DMS79 treated with DMSO at 0.1 percent for 48 hours (cell line): ENCODE data around the gene EPN2.
"Not testable (repeated sequence)": the region's sequence is repeated elsewhere in the genome, so short reads cannot be mapped to it uniquely, and the experiment has no call there.

Experiments
- DNase-seq: peaks from one replicate; lab custom pipeline; 2025; lab: John Stamatoyannopoulos, UW

The EPN2 gene

DNA sequence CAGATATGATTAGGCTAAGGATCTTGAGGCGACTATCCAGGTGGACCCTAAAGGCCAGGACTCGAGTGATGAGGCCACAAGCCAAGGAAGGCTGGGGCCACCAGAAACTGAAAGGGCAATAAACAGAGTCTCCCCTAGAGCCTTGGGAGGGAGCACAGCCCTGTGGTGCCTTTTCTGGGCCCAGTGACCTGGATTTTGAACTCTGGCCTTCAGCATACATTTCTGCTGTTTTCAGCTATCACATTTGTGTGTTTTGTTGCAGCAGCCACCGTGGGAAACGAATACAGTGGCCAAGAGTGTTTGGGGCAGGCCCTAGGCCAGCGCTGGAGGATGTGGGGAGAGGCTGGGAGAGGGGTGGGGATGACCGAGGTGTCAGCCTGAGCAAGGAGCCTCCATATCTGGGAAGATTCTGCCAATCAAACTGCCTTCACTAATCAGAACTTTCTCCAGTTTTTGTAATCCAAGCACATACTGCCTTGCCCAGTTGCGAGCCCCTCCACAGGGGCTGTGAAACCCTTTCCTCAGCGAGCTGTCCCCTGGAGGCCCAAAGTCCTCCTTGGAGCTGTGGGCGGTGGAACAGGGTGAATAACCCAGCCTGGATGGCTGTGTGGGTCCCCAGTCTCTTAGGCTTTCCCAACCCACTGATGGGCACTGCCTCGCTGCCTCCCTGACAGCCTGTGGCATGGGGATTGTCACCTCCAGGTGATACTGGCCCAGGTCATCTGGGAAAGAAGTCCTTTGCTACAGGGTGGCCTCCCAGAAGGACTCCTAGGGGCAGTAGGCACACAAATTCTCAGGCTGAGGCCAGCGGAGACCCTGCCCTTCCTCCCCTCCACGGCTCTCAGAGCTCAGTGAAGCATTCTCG, 108.6 kb downstream of the EPN2 start:
- no peak for DNase-seq

DNA sequence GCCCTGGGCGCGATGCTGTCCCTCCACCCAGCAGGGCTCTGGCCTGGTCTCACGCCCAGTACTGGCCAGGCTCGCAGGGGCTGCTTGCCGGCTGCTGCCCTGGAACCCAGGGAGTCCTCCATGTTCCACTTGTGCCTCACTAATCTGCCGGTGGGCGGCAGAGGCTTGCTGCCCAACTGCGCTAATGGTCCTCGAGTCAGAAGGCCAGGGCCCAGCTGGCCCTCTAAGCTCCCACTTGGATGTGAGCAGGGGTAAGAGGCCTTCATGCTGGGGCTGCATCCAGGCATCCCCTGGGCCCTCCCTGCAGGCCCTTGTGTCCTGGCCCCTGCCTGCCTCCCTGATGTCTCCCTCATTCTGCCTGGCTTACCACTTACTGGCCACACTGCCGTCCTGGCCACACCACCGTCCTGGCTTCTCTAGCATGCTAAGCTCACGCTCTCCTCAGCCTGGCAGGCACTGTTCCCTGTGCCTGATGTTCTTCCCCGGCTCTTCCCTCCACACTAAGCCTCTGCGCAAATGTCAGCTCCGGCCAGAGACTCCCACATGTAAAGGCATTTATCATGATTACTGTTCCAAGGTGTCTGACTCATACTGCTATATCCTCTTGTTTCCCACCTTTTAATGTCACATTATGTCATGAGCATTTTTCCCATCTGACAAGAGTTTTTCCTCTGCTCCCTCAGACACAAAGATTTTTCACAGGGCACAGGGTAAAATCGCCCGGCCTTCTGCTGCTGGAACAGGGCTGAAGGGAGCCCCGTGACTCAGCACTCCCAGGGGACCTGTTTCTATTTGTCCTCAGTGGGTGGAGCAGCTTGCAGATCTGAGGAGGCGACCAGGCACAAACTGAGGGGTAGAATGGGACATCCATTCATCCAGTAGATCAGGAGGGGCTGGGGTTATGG, 109.4 kb downstream of the EPN2 start:
- DNase-seq: no peak

DNA sequence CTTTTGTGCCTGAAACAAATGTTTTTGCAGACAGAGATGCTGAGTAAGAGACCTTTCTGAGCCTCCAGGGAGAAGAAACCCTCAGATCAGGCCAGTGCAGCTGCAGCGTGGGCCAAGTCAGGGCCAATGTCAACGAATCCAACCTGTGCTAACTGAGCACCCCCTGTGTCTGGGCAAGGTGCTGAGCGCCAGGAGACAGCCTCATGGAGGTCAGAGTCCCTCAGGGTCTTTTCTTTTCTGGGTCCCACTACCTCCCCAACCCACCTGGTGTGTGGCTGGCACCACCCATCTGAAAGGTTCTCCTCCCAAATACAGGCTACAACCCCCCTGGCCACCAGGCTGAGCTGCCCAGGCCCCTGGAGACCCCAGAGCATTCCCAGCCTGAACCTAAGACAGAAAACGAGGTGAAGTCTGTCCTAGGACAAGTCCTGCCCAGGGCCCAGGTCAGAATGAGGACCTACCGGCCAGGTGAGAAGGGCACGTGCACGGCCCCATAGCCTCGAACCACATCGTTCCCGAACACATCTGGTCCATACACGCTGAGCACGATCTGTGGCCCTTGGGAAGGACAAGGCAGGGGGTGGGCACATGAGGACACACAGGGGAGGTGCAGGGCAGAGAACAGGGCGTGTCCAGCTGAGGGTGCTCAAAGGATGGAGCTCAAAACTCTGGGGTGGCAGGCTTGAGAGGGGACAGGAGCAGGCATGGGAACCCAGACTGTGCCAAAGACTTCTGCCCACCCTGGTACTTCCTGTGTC, 110.3 kb downstream of the EPN2 start:
- DNase-seq: no peak

DNA sequence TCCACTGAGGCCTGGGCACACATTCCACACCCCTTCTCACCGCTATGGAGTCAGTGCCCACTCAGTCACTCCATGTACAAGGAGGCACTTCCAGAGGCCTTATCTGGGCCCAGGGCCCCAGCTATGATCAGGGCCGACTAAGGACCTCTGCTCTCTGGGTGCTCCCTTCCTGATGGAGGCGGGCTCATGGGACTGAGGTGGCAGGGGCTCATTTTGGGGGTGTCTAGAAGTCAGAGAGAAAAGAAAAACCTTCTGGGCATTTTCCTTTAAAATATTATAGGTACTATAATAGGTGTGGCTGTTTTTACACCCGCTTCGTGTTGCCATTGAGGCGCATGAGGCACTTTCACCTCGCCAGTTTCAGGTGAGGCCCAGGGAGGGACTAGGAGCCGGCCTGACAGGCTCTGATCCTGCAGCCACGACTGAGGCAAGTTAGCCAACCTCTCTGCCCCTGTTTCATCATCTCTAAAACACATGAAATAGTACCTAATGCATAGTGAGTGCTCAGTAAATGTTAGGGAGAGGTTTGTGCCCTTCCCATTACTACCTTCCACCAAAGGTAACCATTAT, 111.0 kb downstream of the EPN2 start:
- no peak for DNase-seq

DNA sequence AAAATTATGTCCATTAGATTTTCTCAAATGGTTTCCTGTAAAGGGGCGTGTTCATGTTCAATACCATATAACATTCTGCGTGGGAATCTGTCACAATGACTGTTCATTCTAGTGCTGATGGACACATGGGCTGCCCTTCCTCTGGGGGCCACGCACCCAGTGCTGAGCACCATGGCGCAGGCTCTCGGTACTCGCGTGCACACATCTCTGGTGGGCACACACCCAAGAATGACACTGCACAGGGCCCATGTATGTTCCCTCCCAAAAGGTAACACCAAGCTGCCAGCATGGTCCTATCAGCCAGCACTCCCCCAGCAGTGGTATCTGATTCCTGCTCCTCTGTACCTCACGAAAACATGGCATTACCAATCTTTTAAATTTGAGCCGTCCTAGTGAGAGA, 111.6 kb downstream of the EPN2 start:
- DNase-seq: no peak

DNA sequence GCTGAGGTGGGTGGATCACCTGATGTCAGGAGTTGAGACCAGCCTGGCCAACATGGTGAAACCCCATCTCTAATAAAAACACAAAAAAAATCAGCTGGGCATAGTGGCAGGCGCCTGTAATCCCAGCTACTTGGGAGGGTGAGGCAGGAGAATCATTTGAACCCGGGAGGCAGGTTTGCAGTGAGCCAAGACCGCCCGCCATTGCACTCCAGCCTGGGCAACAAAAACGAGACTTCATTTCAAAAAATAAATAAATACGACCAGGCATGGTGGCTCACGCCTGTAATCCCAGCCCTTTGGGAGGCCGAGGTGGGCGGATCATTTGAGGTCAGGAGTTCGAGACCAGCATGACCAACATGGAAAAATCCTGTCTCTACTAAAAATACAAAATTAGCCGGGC, 116.2 kb downstream of the EPN2 start:
- DNase-seq: not testable (repeated sequence)

DNA sequence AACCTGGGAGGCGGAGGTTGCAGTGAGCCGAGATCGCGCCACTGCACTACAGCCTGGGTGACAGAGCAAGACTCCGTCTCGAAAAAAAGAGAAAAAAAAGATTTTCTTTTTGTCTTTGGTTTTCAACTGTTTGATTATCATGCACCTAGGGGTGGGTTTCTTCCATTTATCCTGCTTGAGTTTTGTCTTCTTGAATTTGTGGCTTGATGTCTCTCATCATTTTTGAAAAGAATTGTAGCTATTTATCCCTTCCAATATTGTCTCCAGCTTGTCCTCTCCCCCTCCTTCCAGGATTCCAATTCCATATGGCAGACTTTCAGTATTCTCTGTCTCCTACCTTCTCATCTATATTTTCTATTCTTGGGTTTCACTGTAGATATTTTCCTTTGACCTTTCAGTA, 117.6 kb downstream of the EPN2 start:
- DNase-seq: no peak

DNA sequence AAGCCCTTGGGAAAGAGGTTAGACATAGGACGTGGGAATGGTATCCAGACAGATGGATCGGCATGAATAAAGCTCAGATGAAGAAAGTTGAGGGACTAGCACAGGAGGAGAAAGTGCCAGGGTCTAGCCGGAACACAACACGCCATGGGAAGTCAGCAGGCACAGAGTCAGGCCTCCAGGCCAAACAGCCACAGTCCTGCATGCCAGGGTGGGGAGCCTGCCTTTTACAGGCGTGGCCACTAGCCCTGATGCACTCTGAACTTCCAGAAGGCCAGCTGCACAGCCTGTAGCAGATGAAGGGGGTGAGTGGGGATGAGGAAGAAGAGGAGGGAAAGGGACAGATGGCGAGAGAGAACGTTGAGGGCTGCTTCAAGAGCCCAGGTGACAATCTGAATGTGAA, 120.2 kb downstream of the EPN2 start:
- DNase-seq: no peak

DNA sequence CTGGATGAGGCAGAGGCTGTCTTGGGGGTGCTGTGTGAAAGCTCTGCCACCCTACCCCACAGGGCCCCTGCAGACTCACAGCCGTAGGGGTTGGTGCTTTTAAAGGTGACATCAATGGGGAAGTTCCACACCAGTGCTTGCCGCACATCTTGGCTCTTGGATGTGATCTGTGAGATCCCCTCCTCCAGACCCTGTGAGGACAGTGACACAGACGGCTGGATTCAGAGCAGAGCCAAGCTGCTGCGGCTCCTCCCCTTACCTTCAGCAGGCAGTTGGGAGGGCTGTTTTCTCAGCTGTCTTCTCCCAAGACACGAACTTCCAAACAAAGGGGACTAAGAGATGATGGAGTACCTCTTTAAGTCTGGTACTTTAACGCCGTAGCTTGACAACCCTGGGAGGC, 120.6 kb downstream of the EPN2 start:
- DNase-seq: no peak

DNA sequence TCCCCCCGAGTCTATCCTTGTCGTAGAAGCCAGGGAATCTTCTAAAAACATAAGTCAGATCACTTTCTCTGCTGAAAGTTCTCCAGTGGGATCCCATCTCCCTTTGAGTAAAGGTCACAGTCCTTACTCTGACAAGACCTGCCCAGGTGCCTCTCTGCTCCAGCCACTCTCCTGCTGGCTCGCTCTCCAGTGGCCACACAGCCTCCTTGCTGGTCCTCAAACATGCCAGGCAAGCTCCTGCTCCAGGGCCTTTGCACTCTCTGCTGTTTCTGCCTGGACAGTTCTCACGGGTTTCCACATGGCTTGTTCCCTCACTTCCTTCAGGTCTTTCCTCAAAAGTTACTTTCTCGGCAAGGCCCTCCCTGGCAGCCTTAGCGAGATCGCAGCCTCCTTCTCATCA, 122.0 kb downstream of the EPN2 start:
- DNase-seq: no peak

DNA sequence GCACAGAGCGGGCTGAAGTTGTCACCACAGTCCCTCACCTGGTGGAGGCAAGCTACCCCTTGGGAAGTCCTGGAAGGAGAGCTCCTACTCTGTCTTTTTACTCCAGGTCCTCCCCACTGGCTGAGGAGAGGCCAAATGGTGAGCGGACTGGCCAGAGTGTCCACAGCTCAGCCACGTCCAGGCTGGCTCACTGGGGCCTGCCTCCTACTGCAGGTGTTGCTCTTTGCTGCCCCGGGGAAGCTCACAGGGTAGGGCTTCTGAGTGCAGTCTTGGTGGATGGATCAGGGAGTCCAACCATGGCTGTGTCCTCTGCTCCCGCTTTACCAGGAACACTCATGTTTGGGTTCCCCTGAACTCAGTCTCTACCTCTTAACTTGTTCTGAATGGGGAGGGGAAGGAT, 122.7 kb downstream of the EPN2 start:
- no peak for DNase-seq

DNA sequence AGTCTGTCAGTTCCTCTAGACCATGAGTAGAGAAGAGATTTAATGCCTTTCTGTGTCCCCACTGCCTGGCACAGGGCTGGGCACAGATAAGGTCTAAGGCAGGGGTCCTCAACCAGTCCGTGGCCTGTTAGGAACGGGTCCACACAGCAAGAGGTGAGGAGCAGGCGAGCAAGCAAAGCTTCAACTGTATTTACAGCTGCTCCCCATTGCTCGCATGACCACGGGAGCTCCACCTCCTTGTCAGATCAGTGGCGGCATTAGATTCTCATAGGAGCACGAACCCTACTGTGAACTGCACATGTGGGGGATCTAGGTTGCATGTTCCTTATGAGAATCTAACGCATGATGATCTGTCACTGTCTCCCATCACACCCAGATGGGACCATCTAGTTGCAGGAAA, 123.6 kb downstream of the EPN2 start:
- DNase-seq: no peak

DNA sequence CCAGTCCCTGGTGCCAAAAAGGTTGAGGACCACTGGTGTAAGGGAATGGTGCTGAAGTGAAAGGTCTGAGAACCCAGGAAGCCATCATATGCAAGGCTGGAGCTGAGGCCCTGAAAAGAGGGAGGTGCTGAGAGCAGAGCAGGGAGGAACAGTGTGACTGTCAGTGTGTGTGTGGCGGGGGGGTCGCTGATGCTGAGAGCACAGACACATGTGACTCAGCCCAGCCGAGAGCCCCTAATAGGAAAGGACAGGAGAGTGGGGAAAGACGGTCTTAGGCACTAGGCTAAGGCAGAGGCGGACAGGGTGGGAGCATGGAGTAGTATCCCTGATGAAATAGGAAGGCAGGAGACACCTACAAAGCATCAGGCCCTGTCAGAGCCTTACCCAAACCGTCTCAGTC, 124.2 kb downstream of the EPN2 start:
- no peak for DNase-seq

DNA sequence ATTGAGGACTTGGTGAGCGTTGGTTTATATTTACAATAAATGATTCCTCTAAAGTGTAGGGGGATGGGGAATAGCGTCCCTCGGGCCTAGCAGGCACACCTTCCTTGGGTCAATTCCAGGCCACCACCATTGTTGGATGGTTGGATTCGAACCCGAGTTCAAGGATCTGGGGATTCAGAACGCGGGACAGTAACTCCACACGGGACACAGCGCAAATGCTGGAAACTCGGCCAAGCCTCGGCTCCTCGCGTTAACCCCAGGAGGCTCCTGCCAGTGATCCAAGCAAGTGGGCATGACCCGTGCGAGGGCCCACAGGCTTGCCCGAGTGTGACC, 124.7 kb downstream of the EPN2 start:
- no peak for DNase-seq

DNA sequence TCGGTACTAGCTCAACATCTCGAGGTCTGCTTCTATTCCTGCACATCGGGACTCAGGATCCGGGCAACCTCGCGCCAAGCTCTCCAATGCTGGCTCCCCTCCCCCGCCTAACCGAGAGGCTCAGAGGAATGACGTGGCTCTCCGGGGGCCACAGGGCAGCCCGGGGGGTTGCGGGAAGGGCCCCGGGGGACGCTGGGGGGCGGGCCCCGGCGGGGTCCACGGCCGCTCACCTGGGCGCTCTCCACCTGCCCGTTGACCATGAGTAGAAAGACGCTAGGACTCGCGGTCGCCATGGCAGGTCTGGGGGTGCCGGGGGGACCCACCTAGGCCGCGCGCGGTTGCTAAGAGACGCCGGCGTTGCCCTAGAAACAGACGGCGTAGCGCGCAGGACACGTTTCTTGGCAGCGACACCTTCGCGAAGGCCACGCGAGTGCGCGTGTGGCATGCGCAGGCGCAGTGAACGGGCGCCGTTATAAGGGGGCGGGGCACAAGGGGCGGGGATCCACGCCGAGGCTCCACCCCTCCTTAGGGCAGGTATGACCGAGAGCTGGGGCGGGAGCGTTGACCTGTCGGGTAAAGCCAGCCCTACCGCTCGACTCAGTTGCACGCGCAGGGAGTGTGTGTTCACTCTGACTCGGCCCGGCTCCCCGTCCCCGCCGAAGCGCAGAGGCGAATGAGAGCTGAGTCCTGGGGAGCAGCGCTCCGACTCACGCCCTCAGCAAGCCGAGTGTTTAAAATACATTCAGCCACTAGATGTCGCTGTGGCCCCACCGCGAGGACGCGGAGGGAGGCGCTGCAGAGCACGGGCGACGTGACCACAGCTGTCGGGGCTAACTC, 125.3 kb downstream of the EPN2 start, which contains the start of gene B9D1:
TSS of gene B9D1 (minus strand) at position 447 of the 837 bp plus-strand sequence. CDS start at position 293, 154 bp downstream.
- peak; percentile 66 for DNase-seq

DNA sequence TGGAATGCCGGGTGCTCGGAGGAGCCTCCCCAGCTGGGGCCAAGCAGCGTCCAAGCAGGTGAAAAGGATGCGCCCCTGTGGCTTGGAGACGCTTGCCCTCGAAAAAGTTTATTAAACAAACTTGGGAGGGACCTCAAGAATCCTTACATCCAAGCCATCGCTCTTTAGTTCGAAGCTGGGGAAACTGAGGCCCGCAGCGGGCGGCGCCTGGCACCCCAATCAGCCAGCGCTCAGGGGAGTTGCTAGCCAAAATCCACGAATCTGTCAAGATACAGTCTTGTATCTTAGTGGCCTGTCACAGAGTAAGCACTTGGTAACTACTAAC, 125.9 kb downstream of the EPN2 start:
- no peak for DNase-seq

DNA sequence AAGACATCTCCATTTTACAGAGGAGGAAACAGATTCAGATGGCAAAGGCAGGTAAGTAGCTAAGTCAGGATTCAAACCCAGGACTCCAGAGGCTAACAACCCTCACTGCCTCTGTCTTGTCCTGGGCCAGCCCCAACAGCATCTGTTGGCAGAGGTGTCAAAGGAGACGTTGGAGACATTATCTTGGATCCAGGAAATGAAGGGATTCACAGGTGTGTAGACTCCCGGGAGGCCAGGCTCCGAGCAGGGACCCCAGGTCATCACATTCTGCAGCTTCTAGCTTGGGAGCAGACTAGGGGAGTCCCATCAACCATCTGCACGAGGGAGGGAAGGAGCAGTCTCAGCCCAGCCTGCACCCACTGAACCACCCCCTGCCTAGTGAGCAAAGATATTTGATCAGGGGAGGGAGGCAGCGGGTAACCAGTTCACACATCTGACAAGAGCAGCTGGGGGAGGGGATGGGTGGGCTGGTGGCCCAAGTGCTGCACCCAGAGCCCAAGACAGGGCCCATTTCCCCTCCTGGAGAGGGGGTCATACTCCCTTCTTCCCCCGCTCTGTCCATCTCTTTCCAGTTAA, 126.4 kb downstream of the EPN2 start:
- no peak for DNase-seq

DNA sequence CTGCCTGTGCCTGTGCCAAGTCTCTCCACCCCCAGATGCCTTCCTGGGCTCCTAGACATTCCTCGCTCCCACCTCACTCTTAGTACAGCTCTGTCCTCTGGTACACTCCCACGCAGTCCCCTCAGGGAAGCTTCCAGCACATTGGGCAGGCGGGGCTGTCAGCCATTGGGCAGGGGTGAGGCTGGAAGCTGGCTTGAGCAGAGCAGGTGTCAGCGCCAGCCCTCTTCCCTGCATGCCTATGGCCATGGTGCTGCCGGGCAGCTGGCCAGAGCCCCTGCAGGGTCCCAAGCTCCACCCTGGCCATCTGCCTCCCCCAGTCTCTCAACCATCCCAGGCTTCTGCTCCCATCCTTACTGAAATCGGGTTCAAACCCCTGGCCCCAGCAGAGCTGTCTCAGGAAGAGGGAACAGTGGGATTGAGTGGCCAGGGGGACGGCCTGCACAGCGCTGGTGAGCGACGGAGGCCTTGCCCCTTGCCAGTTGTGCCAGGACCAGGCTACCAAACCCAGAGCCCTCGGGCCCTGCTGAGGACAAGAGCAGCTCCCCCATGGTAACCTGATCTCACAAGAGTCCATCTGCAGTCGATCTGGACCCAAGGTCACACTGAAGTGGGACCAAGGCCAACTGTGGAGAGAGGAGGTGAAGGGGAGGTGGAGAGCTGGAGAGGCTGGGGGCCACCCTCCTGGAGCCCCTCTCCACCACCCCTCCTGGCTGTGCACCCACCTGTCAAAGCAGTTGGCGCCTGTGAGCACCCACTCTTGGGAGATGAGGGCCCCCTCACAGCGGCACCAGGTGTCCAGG, 127.7 kb downstream of the EPN2 start:
- no peak for DNase-seq

DNA sequence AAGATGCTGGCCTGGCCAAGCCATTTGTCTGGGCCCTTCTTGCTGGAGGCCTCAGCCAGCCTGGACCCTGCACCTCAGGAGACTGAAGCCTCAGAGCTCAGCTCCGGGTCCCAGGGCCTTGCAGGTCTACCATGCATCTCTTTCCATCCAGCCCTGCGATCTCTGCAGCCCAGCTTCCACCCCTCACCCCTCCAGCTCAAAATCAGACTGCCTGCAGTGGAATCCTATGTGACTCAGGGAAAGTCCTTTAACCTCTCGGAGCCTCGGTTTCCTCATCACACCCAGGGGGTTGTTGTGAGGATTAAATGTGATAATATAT, 128.3 kb downstream of the EPN2 start:
- DNase-seq: no peak
